ENCODE data around the gene FBXO2.

Gene FBXO2

GRCh38 chr1:11693917-11694316, 39.7 kb upstream of the FBXO2 start:
- TF ChIP-seq TAF1 (IDR thresholded peaks at IDR 0.05; ENCODE audit: borderline replicate concordance, insufficient read depth, low read length), result no peak
- no peak for TF ChIP-seq SIN3A (IDR thresholded peaks at IDR 0.05; ENCODE audit: borderline replicate concordance, insufficient read depth, low read length)
- no peak for TF ChIP-seq REST (IDR thresholded peaks at IDR 0.05; ENCODE audit: insufficient read depth in 1 of 2, low read depth in 2 of 2, low read length in 2 of 2)
- TF ChIP-seq FOXP2 (optimal IDR thresholded peaks at IDR 0.05; ENCODE audit: borderline replicate concordance, extremely low read depth, extremely low read length, insufficient read depth), result no peak
- no peak for TF ChIP-seq POLR2AphosphoS5 (IDR thresholded peaks at IDR 0.05; ENCODE audit: low read depth, low read length)

DNA sequence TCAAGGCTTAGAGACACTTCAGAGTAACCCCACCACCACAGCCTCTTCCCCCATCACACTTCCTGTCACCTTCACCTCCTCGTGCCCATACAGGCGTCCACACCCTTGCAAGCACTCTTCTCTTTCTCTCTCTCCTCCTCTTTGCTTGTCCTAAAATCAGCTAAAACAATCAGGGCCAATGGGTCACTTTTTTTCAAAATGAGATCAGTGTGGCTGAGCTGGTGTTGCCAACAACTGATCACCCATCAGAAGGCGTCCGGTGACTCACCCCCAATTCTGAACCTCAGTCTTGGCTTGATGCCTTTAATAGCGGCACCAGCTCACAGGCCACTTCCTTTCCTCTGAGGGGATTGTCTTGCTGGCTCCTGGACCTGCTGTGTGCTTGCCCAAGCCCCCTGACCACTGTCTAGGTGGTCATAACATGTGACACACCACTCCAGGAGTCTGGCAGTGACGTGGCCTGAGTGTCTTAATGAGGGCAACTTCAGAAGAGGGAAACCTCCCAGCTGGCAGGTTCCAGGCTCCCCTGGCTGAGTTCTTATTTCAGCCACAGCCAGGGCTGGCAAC, 38.9 kb upstream of the FBXO2 start:
- no peak for TF ChIP-seq POLR2AphosphoS5 (IDR thresholded peaks at IDR 0.05; ENCODE audit: low read depth, low read length)
- no peak for TF ChIP-seq SIN3A (IDR thresholded peaks at IDR 0.05; ENCODE audit: borderline replicate concordance, insufficient read depth, low read length)
- no peak for TF ChIP-seq FOXP2 (optimal IDR thresholded peaks at IDR 0.05; ENCODE audit: borderline replicate concordance, extremely low read depth, extremely low read length, insufficient read depth)
- no peak for TF ChIP-seq REST (IDR thresholded peaks at IDR 0.05; ENCODE audit: insufficient read depth in 1 of 2, low read depth in 2 of 2, low read length in 2 of 2)
- no peak for TF ChIP-seq TAF1 (IDR thresholded peaks at IDR 0.05; ENCODE audit: borderline replicate concordance, insufficient read depth, low read length)

DNA sequence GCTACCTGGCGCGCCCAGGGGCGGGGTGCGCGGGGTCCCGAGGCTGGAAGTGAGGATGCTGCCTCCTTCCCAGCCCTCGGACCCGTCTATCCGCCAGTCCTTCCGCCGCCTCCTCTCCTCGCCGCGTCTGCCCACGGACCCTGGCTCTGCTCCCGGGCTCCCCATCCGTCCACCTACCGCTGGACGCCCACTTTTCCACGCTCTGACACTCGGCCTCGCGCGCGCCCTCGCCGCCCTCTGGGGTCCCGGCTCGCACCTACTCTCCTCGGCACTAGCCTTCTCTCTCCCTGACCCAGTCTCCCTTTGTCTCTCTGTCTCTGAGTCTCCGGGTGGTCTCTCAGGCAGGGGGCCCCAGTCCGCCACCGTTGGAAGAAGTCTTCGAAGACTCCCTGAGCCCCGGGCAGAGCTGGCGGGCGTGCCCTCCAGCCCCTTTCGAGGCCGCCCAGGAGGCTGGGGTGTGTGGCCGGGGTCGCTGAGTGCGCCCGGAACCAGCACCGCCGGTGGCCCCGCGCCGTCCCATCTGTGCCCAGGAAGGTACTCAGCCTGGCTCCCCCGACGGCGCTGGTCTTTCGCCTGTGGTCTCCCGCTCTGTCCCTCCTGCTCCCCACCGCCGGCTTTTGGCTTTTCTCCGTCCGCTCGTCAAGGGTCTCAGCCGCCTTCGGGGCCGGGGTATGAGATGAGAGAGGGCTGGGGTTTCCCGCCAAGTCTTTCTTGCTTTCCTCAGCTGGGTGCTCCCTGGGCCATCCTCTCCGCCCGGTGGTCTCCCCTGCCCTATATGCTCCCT, 37.9 kb upstream of the FBXO2 start:
- TF ChIP-seq POLR2AphosphoS5 (IDR thresholded peaks at IDR 0.05; ENCODE audit: low read depth, low read length), result no peak
- no peak for TF ChIP-seq TAF1 (IDR thresholded peaks at IDR 0.05; ENCODE audit: borderline replicate concordance, insufficient read depth, low read length)
- no peak for TF ChIP-seq FOXP2 (optimal IDR thresholded peaks at IDR 0.05; ENCODE audit: borderline replicate concordance, extremely low read depth, extremely low read length, insufficient read depth)
- TF ChIP-seq SIN3A (IDR thresholded peaks at IDR 0.05; ENCODE audit: borderline replicate concordance, insufficient read depth, low read length), result no peak
- no peak for TF ChIP-seq REST (IDR thresholded peaks at IDR 0.05; ENCODE audit: insufficient read depth in 1 of 2, low read depth in 2 of 2, low read length in 2 of 2)

GRCh38 chr1:11691302-11691914, 37.2 kb upstream of the FBXO2 start, which contains the start of gene DRAXIN:
Gene DRAXIN (plus strand): TSS chr1:11691710. CDS start chr1:11706259, 14,549 bp downstream.
- TF ChIP-seq SIN3A (IDR thresholded peaks at IDR 0.05; ENCODE audit: borderline replicate concordance, insufficient read depth, low read length) (no peak), POLR2AphosphoS5 (IDR thresholded peaks at IDR 0.05; ENCODE audit: low read depth, low read length) (no peak), TAF1 (IDR thresholded peaks at IDR 0.05; ENCODE audit: borderline replicate concordance, insufficient read depth, low read length) (no peak), REST (IDR thresholded peaks at IDR 0.05; ENCODE audit: insufficient read depth in 1 of 2, low read depth in 2 of 2, low read length in 2 of 2) (no peak), FOXP2 (optimal IDR thresholded peaks at IDR 0.05; ENCODE audit: borderline replicate concordance, extremely low read depth, extremely low read length, insufficient read depth) (no peak)
